HG03457 (cell line): ENCODE results near the gene MYMX.
"Not testable (repeated sequence)": the region's sequence is repeated elsewhere in the genome, so short reads cannot be mapped to it uniquely, and the experiment has no call there.

ENCODE experiments used
- ATAC-seq: cut with Tn5 transposase; IDR thresholded peaks from one replicate; pipeline ENCODE4 v1.9.1; 2021; ENCODE audit warnings: moderate number of reproducible peaks; ENCODE audit not compliant: unreplicated experiment

MYMX gene

DNA sequence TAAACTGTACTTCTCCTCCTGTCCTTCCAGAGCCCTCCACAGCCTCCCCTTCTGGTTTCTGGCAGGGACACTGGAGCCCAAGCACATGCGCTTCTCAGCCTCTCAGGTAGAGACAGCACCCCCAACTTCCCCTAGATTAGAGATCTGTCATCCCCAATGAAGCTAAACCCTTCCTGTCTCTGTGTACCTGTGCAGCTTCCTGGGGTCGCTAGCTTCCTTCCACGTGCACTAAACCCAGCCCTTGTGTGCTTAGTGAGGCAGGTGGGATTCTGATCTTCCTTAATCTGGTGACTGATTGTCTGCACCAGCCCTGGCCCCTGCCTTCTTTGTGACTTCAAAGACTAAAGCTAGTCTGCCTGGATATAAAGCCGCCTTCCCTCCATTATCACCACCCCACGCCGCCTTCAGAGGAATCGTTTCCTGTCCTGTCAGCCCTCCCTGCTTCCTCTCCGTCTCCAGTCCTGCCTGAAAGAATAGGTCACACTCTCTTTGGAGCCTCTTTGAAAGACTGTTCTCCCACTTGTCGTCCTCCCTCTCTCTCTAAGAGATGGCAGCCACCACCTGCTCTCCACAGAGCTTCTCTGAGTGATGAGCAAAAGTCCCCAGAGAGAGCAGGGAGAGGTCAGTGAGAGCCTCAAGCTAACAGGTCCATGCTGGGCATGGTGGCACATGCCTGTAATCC, 30.6 kb upstream of the MYMX start:
- ATAC-seq = no peak

GRCh38 chr6:44186635-44187025, 30.1 kb upstream of the MYMX start:
- ATAC-seq = no peak

- no peak for ATAC-seq
These were observed 27.9 kb upstream of the MYMX start for GRCh38 chr6:44188819-44189218.

DNA sequence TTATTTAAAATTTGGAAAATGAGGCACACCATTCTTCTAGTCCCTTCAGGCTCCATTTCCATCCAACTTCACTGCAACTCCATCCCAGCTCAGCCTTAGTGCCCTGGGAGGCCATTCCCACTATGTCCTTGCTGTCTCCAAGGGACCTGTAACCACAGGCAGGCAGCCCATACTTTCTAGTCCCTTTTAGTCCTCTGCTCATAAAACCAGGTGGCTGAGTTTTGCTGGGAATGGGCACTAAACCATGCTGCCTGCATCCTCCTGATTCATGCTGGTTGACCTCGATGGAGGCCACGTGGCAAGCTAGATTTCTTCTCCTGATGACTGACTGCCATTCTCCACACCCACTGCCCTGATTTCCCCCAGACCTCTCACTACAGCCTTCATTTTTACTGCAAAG, 27.5 kb upstream of the MYMX start:
- ATAC-seq = no peak

DNA sequence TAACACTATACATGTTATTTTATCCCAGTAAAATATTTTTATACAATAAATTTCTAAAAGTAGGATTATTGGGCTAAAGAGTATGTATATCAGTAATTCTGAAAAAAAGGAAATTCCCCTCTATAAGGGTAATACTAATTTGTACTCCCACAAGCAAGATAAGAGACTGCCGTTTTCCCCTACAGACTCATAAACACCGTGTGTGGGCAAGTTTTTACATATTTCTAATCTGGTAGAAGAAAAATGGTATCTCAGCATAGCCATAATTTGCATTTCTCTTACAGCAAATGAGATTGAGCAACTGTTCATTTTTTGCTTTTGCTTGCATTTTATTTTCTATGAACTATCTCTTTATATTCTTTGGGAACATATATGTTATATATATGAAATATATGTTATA, 26.0 kb upstream of the MYMX start:
- ATAC-seq = no peak

DNA sequence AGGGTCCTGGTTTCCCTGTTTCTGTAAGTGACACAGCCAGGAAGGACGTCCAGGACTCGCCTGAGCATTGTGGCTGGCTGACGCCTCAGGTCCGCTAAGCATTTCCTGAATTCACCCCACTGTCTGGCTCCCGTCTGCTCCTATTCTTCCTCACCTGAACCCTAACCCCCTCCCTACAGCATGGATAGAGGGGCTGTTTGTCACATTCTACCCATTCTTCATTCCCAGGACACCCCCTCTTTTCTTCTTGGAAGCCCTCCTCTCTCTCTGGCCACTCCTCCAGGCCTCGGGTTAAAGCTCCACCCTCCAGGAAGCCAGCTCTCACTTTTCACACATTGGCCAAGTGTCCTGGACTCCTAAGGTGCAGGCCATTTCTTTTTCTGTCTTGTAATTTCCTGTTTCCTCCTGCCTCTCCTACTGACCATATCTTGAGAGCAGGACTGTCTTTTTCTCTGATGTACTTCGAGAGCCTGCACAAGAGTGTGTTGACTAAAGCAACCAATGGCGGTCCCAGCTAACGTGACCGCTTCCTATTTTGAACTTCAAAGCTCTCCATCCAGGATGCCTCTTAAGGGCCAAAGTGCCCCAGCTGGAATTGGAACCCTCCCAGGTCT, 24.2 kb upstream of the MYMX start:
- ATAC-seq = no peak

- no peak for ATAC-seq
These were observed 23.3 kb upstream of the MYMX start for GRCh38 chr6:44193307-44193910.

GRCh38 chr6:44194326-44194725, 22.4 kb upstream of the MYMX start:
- ATAC-seq = no peak

- not testable (repeated sequence) for ATAC-seq
These were observed 20.4 kb upstream of the MYMX start for GRCh38 chr6:44196351-44196750.

DNA sequence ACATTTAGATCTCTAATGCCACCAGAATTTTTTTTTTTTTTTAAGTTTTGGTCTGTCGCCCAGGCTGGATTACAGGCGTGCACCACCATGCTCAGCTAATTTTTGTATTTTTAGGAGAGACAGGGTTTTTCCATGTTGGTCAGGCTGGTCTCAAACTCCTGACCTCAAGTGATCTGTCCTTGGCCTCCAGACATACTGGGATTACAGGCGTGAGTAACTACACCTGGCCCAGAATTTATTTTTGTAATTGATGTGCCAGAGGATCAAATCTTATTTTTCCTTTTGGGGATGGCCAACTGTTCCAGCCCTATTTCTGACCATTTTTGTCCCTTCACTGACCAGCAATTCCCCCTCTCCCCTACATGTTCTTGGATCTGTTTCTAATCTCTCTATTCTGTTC, 18.0 kb upstream of the MYMX start:
- ATAC-seq = no peak

DNA sequence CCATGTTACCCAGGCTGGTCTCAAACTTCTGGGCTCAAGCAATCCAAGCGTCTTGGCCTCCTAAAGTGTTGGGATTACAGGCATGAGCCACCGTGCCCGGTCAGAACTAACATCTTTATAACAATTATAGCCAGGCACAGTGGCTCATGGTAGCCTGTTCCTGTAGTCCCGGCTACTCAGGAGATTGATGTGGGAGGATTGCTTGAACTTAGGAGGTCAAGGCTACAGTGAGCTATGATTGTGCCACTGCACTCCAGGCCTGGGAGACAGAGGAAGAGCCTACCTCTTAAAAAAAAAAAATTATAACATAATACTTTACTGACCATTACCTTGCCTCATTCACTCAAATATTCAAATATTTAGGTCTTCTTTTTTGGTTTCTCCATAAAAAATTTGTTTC, 16.8 kb upstream of the MYMX start:
- no peak for ATAC-seq

- ATAC-seq = no peak
These were observed 15.5 kb upstream of the MYMX start for GRCh38 chr6:44201200-44201599.

GRCh38 chr6:44201638-44202303, 15.0 kb upstream of the MYMX start:
- ATAC-seq = no peak

DNA sequence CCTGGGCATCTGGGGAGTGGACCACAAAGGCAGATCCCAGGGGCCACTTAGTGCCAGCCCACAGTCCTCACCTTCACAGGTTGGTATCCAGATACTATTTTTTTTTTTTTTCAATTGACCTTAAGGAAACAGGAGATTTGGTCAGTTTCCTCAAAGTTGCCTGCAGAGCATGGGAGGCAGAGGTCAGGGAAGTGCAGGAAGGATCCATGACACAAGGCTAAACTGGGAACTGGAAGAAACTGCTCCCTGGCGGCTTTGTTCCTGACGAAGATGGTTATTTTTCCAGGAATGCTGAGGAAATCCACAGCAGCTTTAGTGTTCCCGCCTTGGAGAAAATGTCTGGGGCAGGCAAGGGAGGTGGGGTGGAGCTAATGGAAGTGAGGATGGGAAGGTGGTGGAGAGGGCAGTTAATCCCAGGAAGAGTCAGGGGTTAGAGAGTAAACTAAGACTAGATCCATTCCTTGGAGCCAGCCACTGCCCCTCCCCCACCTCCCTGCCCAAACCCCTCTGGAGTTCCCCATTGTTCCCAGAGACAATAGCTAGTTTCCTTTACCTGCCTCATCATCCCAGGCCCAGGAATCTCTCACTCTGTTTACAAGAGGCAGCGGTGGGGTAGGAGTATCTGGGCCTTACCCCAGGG, 14.3 kb upstream of the MYMX start:
- no peak for ATAC-seq

GRCh38 chr6:44202972-44203750, 13.6 kb upstream of the MYMX start:
- no peak for ATAC-seq

DNA sequence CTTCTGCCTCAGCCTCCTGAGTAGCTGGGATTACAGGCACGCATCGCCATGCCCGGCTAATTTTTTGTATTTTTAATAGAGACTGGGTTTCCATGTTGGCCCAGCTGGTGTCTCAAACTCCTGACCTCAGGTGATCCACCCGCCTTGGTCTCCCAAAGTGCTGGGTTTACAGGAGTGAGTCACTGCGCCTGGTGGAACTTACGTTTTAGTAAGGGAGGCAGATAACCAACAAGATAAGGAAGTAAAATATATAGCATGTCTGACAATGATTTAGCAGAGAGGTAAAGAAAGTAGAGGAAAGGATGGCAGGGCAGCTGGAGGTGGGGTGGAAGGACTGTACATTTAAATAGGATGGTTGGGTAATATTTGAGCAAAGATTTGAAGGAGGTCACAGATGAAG, 12.8 kb upstream of the MYMX start:
- no peak for ATAC-seq

- no peak for ATAC-seq
These were observed 8.8 kb upstream of the MYMX start for GRCh38 chr6:44207966-44208365.

GRCh38 chr6:44211284-44211683, 5.4 kb upstream of the MYMX start:
- ATAC-seq = no peak

GRCh38 chr6:44214307-44214706, 2.4 kb upstream of the MYMX start:
- ATAC-seq = no peak

DNA sequence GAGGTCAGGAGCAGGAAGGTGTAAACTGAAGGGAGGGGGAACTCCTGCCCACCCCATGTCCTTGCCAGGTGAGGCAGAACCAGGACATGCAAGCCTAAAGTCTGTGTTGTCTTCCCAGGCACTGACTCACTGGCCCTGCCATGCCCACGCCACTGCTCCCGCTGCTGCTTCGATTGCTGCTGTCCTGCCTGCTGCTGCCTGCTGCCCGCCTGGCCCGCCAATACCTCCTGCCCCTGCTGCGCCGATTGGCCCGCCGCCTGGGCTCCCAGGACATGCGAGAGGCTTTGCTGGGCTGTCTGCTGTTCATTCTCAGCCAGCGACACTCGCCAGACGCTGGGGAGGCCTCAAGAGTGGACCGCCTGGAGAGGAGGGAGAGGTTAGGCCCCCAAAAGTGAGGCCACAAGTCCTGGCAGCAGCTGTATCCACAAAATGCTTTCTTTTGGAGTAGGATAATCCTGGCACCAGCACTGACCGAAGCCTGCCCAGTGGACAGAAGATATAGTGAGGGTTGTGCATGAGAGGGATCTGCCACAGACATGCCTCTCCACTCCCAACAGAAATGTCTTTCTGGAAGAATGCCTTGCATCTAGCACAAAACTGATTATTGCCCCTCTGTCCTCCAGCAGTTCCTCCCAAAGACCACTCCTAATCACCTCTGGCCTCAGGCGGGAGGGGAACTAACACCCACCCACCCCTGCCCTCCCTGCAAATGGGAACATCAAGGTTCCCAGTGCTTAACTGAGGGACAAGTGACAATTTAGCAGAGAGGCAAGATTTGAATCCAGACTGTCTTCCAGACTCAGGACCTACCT, 812 bp downstream of the MYMX start:
- ATAC-seq = no peak
